ENCODE results near the gene E2F2.

The E2F2 gene

DNA sequence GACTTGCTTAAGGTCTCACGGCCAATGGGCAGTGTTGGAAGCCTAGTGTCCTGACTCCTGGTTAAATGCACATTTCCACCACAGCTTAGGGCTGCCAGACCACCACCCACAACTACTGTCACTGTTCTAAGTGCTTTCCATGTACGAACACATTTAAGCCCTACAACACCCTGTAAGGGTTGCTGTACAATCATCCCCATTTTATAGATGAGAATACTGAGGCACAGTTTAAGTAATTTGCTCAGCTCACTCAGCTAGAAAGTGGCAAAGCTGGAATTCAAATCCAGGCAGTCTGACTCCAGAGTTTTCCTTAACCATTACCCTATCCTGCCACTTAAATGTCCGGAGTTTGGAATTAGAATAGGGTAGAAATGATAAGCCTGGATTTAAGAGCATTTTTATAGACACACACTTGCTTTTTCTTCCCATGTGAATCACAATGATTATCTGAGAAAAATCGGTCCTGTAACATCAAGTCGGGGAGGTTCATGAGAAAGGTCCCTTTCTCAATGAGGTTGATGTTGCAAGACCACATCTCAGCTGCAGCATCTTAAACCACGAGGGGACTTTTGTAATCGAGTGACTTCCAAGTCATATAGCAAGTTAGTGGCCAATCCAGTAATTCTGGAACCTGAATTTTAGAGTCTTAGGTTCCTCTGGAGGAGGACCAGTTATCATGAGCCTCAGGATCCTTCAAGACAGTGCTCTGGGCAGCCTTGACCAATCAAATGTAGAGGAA lies 8.6 kb downstream of the E2F2 start:
- no peak overlapping the region for H3K27ac ChIP-seq
- TF ChIP-seq, protein P1, sequence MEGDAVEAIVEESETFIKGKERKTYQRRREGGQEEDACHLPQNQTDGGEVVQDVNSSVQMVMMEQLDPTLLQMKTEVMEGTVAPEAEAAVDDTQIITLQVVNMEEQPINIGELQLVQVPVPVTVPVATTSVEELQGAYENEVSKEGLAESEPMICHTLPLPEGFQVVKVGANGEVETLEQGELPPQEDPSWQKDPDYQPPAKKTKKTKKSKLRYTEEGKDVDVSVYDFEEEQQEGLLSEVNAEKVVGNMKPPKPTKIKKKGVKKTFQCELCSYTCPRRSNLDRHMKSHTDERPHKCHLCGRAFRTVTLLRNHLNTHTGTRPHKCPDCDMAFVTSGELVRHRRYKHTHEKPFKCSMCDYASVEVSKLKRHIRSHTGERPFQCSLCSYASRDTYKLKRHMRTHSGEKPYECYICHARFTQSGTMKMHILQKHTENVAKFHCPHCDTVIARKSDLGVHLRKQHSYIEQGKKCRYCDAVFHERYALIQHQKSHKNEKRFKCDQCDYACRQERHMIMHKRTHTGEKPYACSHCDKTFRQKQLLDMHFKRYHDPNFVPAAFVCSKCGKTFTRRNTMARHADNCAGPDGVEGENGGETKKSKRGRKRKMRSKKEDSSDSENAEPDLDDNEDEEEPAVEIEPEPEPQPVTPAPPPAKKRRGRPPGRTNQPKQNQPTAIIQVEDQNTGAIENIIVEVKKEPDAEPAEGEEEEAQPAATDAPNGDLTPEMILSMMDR (conservative IDR thresholded peaks at IDR 0.05): no peak

DNA sequence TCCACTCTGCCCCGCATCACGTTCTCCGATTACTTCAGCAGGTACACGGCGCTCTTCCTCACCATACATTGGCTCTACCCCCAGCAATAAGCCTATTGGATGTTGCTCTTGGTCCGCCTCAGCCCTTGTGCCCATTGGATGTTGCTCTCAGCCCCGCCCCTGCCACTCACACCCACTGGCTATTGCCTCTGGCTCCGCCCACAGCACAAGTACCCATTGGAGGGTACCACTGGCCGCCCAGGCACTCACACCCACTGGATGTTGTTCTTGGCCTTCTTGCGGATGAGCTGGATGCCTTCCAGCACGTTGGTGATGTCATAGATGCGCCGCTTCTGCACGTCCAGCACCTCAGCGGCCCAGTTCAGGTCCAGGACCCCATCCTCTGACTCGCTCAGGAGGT lies 9.4 kb downstream of the E2F2 start:
- H3K27ac ChIP-seq: no peak overlapping the region
- TF ChIP-seq, protein P1 (conservative IDR thresholded peaks at IDR 0.05): no peak

DNA sequence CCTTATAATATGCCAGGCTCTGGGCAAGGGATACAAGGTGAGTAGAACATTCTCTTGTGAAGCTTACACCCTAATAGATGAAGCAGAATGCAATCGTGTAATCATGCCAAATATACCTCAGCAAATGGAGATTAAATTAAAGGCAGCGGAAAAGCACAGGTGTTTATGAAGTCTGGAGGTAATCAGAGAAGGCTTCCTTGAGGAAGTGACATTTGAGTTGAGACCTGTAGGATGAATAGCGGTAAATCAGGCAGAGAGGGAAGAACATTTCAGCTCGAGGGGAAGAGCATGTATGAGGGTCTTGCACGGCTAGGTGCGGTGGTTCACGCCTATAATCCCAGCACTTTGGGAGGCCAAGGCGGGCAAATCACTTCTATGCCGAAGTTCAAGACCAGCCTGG lies 13.5 kb downstream of the E2F2 start:
- no peak overlapping the region for H3K27ac ChIP-seq
- TF ChIP-seq, protein P1 (conservative IDR thresholded peaks at IDR 0.05): no peak

DNA sequence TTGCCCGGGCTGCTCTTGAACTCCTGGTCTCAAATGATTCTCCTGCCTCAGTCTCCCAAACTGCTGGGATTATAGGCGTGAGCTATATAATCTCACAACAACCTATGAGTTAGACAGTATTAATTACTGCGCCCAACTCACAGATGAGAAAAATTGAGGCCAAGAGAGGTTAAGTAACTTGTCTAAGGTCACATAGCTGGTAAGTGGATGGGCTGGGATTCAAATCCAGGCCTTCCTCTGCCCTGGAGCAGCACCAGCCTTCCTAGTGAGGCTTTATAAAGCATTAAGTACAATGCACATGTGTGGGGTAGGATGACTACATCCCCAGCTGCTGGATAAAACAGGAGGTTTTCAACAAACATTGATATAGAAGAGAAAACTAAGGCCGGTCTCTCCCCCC lies 15.1 kb downstream of the E2F2 start:
- TF ChIP-seq, protein P1 (conservative IDR thresholded peaks at IDR 0.05): no peak
- no peak overlapping the region for H3K27ac ChIP-seq

DNA sequence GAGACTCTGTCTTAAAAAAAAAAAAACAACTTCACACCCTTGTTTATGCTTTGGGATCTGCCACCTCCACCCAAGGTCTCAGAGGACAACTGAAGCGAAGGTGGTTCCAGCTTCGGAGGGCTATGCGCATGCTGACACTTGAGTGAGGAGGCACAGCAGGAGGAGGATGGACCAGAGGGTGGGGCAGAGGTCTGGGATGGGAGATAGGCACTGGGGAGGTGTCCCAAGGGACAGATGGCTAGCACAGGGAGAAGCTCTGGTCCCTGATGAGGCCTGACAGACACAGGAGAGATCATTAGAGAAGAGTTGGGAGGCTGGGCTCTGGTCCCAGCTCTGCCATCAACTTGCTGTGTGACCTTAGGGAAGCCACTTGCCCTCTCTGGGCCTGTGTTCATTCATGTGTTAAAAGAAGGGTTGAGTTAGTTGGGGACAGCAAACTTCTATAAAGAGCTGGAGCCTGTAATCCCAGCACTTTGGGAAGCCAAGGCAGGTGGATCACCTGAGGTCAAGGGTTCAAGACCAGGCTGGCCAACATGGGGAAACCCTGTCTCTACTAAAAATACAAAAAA lies 16.8 kb downstream of the E2F2 start:
- TF ChIP-seq, protein P1 (conservative IDR thresholded peaks at IDR 0.05): no peak
- H3K27ac ChIP-seq: no peak overlapping the region

DNA sequence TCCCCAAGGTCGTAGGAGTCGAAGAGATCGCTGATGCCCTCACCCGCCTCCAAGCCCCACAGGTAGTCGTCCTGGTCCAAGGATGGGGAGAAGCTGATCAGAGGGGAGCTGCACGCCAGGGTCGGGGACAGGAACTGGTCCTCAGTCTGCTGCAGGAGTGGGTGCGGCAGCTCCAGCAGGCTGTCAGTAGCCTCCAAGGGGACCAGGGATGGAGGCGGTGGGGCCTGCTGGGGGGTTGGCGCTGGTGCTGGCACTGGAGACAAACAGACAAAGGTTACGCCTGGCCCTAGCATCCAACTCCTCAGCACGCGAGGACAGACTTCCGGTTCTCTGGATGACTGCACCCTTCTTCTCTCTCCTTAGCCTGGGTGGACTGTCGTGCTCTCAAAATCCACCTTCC lies 21.1 kb downstream of the E2F2 start:
- TF ChIP-seq, protein P1 (conservative IDR thresholded peaks at IDR 0.05): no peak
- H3K27ac ChIP-seq: no peak overlapping the region

DNA sequence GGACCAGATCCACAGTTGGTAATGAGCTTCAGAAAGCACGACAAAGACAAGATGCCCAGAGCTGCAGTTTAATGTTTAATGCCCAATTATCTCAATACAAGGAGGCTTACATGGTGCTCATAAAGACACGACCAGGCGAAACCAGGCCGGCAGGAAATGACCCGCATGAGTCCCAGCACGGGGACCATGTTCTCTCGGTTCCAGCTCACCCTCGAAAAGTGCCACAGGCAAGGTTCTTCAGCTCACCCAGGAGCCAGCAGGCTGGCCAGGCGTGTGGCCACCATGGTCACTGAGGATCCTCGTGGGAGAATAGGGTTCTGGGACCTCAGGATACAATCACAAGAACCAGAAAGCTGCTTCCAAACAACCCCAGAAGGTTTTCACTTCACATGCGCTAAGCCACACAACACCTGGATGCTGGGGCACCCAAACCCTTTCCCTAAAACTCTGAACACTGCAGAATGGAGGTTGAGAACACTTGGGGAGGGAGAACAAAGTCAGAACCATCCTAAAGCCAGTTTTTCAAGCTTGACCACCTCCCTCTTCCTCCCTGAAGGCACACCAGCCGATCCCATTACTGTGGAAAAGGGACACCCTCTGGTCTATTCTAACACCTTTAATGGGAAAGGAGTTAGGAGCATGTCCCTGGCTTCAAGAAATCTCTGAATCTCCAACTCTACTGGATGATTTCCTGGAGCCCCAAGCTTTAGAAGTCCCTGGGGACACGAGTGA lies 24.5 kb downstream of the E2F2 start:
- H3K27ac ChIP-seq: no peak overlapping the region
- TF ChIP-seq, protein P1 (conservative IDR thresholded peaks at IDR 0.05): no peak
